ENCODE measurements around the gene CLEC10A.
"Not testable (repeated sequence)": the region's sequence is repeated elsewhere in the genome, so short reads cannot be mapped to it uniquely, and the experiment has no call there.

The CLEC10A gene

GRCh38 chr17:7112510-7113108, 32.6 kb upstream of the CLEC10A start:
- H3K27me3 Mint-ChIP-seq (ENCODE audit: low read depth): peaks cover 4% of the 10 kb centered on the region
- peaks cover 6% of the 10 kb centered on the region for H3K4me1 Mint-ChIP-seq (ENCODE audit: low read depth)
- no peak overlapping the region for H3K27ac Mint-ChIP-seq
- H3K9me3 Mint-ChIP-seq: no peaks in the 10 kb centered on the region
- no peak overlapping the region for H3K4me3 Mint-ChIP-seq
- H3K36me3 Mint-ChIP-seq (ENCODE audit: low read depth): no peaks in the 10 kb centered on the region

GRCh38 chr17:7111784-7112509, 31.9 kb upstream of the CLEC10A start:
- Mint-ChIP-seq H3K27me3 (ENCODE audit: low read depth) (no peaks in the 10 kb centered on the region), H3K9me3 (no peaks in the 10 kb centered on the region), H3K27ac (no peak overlapping the region), H3K4me1 (ENCODE audit: low read depth) (peaks cover 6% of the 10 kb centered on the region), H3K4me3 (no peak overlapping the region), H3K36me3 (ENCODE audit: low read depth) (no peaks in the 10 kb centered on the region)

GRCh38 chr17:7110617-7111306, 30.7 kb upstream of the CLEC10A start:
- no peaks in the 10 kb centered on the region for H3K27me3 Mint-ChIP-seq (ENCODE audit: low read depth)
- peaks cover 6% of the 10 kb centered on the region for H3K4me1 Mint-ChIP-seq (ENCODE audit: low read depth)
- H3K27ac Mint-ChIP-seq: no peak overlapping the region
- no peak overlapping the region for H3K4me3 Mint-ChIP-seq
- H3K36me3 Mint-ChIP-seq (ENCODE audit: low read depth): no peaks in the 10 kb centered on the region
- no peaks in the 10 kb centered on the region for H3K9me3 Mint-ChIP-seq

GRCh38 chr17:7109461-7110322, 29.6 kb upstream of the CLEC10A start:
- H3K4me3 Mint-ChIP-seq: no peak overlapping the region
- H3K27ac Mint-ChIP-seq: no peak overlapping the region
- no peaks in the 10 kb centered on the region for H3K27me3 Mint-ChIP-seq (ENCODE audit: low read depth)
- no peaks in the 10 kb centered on the region for H3K36me3 Mint-ChIP-seq (ENCODE audit: low read depth)
- no peaks in the 10 kb centered on the region for H3K9me3 Mint-ChIP-seq
- H3K4me1 Mint-ChIP-seq (ENCODE audit: low read depth): peaks cover 6% of the 10 kb centered on the region

GRCh38 chr17:7108981-7109380, 28.9 kb upstream of the CLEC10A start:
- Mint-ChIP-seq H3K9me3 (no peaks in the 10 kb centered on the region), H3K4me3 (no peak overlapping the region), H3K27ac (no peak overlapping the region), H3K4me1 (ENCODE audit: low read depth) (peaks cover 6% of the 10 kb centered on the region), H3K27me3 (ENCODE audit: low read depth) (no peaks in the 10 kb centered on the region), H3K36me3 (ENCODE audit: low read depth) (no peaks in the 10 kb centered on the region)

DNA sequence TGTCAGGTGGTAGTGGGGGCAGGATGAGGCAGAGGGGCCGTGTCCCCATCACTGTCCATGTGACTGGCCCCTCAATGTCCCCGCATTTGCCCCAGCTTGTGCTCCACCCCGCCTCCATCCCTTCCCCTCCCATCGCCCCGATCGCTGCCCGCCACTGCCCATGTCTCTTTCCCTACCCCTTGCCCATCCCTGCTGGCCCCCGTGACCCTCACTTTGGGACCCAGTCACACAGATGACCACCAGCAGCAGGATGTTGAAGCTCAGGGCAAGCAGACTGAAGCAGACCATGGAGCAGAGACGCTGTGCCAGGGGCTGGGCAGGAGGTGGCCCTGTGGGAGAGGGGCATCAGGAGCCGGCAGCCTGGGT, 28.5 kb upstream of the CLEC10A start:
- no peaks in the 10 kb centered on the region for H3K9me3 Mint-ChIP-seq
- no peaks in the 10 kb centered on the region for H3K36me3 Mint-ChIP-seq (ENCODE audit: low read depth)
- no peak overlapping the region for H3K27ac Mint-ChIP-seq
- H3K4me3 Mint-ChIP-seq: no peak overlapping the region
- H3K4me1 Mint-ChIP-seq (ENCODE audit: low read depth): peaks cover 6% of the 10 kb centered on the region
- H3K27me3 Mint-ChIP-seq (ENCODE audit: low read depth): peaks cover under 1% of the 10 kb centered on the region

- H3K9me3 Mint-ChIP-seq: no peaks in the 10 kb centered on the region
- H3K36me3 Mint-ChIP-seq (ENCODE audit: low read depth): no peaks in the 10 kb centered on the region
- peaks cover 6% of the 10 kb centered on the region for H3K4me1 Mint-ChIP-seq (ENCODE audit: low read depth)
- H3K27ac Mint-ChIP-seq: no peak overlapping the region
- no peak overlapping the region for H3K4me3 Mint-ChIP-seq
- peaks cover 4% of the 10 kb centered on the region for H3K27me3 Mint-ChIP-seq (ENCODE audit: low read depth)
Measured at GRCh38 chr17:7107795-7108559, 27.9 kb upstream of the CLEC10A start.

DNA sequence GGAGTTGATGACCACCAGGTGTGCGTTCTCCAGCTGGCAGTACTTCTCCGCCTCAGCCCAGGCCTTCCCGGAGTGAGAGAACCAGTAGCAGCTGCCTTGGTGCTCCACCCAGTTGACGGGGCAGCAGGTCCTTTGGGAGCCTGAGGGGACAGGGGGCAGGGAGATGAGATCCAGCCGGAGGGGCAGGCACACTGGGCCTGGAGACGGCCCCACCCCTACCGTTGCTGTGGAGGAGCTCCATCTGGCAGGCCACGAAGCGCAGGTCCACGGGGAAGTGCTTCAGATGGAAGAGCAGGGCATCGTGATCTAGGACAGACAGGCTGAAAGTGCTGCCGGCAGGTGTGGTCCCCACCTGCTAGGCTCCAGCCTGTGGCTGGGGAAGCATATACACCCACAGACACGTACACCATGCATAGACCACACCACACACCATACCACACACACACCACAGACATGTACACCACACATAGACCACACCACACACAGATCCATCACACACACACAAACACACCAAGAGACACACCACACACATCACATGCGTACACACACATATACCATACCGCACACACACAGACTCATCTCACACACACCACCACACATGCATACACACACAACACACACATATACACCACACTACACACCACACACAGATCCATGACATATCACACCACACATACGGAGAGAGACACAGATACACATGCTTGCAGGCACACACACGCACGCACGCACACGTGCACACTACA, 27.1 kb upstream of the CLEC10A start:
- H3K27me3 Mint-ChIP-seq (ENCODE audit: low read depth): peaks cover 10% of the 10 kb centered on the region
- H3K4me1 Mint-ChIP-seq (ENCODE audit: low read depth): peaks cover 6% of the 10 kb centered on the region
- no peaks in the 10 kb centered on the region for H3K9me3 Mint-ChIP-seq
- no peaks in the 10 kb centered on the region for H3K36me3 Mint-ChIP-seq (ENCODE audit: low read depth)
- H3K27ac Mint-ChIP-seq: no peak overlapping the region
- no peak overlapping the region for H3K4me3 Mint-ChIP-seq

DNA sequence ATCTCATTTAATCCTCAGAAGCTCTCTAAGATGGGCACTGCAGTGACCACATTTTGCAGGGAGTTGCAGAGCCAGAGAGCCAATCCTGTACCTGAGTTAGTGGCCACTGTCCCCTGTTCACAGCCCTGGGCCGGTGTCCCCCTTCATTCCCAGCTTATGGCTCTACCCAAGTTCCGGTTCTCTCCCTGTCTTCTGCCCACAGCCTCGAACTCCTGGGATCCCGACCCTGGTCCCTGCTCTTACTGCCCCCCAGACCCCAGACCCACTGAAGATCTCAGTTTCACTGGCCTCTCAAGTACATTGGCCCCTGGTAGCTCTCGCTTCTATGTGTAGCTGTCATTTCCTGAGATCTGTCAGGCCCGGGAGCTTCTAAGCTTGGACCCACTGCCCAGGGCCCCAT, 22.4 kb upstream of the CLEC10A start:
- H3K27me3 Mint-ChIP-seq (ENCODE audit: low read depth): peaks cover 16% of the 10 kb centered on the region
- H3K4me1 Mint-ChIP-seq (ENCODE audit: low read depth): no peaks in the 10 kb centered on the region
- no peak overlapping the region for H3K27ac Mint-ChIP-seq
- H3K9me3 Mint-ChIP-seq: no peaks in the 10 kb centered on the region
- no peak overlapping the region for H3K4me3 Mint-ChIP-seq
- H3K36me3 Mint-ChIP-seq (ENCODE audit: low read depth): no peaks in the 10 kb centered on the region

DNA sequence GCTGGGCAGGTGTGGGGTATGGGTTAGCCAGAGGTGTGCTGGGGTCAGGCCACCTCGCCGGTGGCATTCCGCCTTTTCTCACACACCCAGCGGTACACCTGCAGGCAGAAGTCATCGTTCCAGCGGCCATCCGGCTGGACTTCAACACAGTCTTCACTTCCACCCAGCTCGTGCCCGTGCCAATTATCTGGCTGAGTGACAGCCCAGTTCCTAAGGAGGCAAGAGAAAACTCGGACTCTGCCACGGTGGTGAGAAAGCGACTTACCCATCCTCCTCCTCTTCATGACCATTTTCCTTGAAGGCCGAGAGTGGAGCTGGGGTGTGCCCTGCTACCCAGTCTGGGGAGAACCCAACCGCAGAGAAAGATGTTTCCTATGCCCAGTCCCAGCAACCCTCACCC, 21.5 kb upstream of the CLEC10A start:
- no peaks in the 10 kb centered on the region for H3K36me3 Mint-ChIP-seq (ENCODE audit: low read depth)
- H3K4me3 Mint-ChIP-seq: no peak overlapping the region
- H3K27me3 Mint-ChIP-seq (ENCODE audit: low read depth): peaks cover 16% of the 10 kb centered on the region
- H3K4me1 Mint-ChIP-seq (ENCODE audit: low read depth): no peaks in the 10 kb centered on the region
- H3K9me3 Mint-ChIP-seq: no peaks in the 10 kb centered on the region
- no peak overlapping the region for H3K27ac Mint-ChIP-seq

DNA sequence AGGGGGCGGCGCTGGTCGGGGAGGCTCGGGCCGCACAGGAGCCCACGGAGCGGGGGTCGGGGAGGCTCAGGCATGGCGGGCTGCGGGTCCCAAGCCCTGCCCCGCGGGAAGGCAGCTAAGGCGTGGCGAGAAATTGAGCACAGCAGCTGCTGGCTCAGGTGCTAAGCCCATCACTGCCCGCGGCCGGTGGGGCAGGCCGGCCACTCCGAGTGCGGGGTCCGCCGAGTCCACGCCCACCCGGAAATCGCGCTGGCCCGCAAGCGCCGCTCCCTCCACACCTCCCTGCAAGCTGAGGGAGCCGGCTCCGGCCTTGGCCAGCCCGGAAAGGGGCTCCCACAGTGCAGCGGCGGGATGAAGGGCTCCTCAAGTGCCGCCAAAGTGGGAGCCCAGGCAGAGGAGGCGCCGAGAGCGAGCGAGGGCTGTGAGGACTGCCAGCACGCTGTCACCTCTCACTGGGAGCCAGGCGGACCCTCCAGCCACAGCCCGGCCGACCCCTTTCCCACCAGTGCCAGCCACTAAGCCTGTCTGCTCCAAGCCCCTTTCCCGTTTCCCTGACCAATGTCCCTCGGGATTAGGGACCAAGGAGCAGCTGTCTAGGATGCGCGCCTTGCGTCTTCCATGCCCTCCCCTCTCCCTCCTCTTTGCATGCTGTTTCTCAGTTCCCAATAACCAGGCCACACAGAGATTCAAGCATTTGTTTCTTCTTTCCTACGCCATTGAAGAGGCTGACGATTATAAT, 20.8 kb upstream of the CLEC10A start:
- H3K36me3 Mint-ChIP-seq (ENCODE audit: low read depth); H3K27ac Mint-ChIP-seq; H3K4me1 Mint-ChIP-seq (ENCODE audit: low read depth); H3K9me3 Mint-ChIP-seq; H3K4me3 Mint-ChIP-seq: not testable (repeated sequence)
- peaks cover 16% of the 10 kb centered on the region for H3K27me3 Mint-ChIP-seq (ENCODE audit: low read depth)

GRCh38 chr17:7098802-7099459, 18.9 kb upstream of the CLEC10A start:
- H3K4me3 Mint-ChIP-seq: no peak overlapping the region
- H3K27me3 Mint-ChIP-seq (ENCODE audit: low read depth): peaks cover 28% of the 10 kb centered on the region
- no peaks in the 10 kb centered on the region for H3K4me1 Mint-ChIP-seq (ENCODE audit: low read depth)
- no peaks in the 10 kb centered on the region for H3K36me3 Mint-ChIP-seq (ENCODE audit: low read depth)
- no peaks in the 10 kb centered on the region for H3K9me3 Mint-ChIP-seq
- no peak overlapping the region for H3K27ac Mint-ChIP-seq

GRCh38 chr17:7097940-7098339, 17.9 kb upstream of the CLEC10A start:
- no peak overlapping the region for H3K27ac Mint-ChIP-seq

More at GRCh38 chr17:7097940-7098339, 17.9 kb upstream of the CLEC10A start:
- H3K4me1 Mint-ChIP-seq (ENCODE audit: low read depth): no peaks in the 10 kb centered on the region
- peaks cover 28% of the 10 kb centered on the region for H3K27me3 Mint-ChIP-seq (ENCODE audit: low read depth)
- no peak overlapping the region for H3K4me3 Mint-ChIP-seq
- H3K9me3 Mint-ChIP-seq: no peaks in the 10 kb centered on the region
- H3K36me3 Mint-ChIP-seq (ENCODE audit: low read depth): no peaks in the 10 kb centered on the region

Measured in T-helper 1 cell treated with Interleukin-12 subunit alpha and Interleukin-12 subunit beta and Interleukin-4 antibody, amounts not matched to agents 30 μg/mL and 1 μg/mL, for 36 hours (primary cell).